Activated CD4-positive, CD25-positive, alpha-beta regulatory T cell treated with anti-CD3 and anti-CD28 coated beads, Interleukin-2, amount 50 U/mL, for 16 hours (primary cell): ENCODE results near the gene MAB21L2.

Source experiments
- DNase-seq: peaks from one replicate; pipeline ENCODE4 v3.0.0-alpha.2; 2020; ENCODE audit warnings: low read depth, low spot score

The MAB21L2 gene

GRCh38 chr4:150577796-150578195, 4.2 kb upstream of the MAB21L2 start:
- no peak for DNase-seq

DNA sequence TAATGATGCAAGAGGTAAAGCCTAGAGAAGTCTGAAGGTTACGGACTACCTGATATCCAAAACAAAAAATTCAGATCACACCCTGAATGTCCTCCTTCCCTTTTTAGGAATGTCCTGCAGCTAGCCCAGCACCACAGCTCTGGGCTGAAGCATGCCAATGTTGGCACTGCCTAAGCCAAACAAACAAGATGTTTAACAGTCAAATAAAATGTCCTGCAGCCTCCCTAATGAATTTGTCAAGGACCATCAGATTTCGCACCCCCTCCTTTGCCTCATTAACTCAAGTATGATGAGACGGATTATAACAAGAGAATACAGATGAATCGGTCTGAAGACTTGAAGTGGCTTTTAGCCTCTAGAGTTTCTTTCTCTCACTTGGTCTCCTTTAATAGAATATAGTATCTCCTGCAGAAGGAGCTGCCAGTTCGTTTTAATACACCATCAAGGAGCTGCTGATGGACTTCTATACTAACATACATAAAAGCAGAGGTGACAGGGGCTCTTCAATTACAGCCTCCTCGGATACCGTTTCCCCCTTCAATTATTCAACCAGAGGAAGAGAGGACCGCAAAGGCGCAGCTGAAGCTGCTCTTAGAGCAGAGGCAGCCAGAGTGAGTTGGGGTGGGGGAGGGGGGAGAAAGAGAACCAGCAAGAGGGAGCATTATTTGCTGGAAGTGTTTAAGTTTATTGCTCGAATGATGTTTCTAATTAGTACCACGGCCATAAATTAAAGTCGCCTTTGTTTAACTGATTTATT, 3.0 kb upstream of the MAB21L2 start:
- DNase-seq = no peak

DNA sequence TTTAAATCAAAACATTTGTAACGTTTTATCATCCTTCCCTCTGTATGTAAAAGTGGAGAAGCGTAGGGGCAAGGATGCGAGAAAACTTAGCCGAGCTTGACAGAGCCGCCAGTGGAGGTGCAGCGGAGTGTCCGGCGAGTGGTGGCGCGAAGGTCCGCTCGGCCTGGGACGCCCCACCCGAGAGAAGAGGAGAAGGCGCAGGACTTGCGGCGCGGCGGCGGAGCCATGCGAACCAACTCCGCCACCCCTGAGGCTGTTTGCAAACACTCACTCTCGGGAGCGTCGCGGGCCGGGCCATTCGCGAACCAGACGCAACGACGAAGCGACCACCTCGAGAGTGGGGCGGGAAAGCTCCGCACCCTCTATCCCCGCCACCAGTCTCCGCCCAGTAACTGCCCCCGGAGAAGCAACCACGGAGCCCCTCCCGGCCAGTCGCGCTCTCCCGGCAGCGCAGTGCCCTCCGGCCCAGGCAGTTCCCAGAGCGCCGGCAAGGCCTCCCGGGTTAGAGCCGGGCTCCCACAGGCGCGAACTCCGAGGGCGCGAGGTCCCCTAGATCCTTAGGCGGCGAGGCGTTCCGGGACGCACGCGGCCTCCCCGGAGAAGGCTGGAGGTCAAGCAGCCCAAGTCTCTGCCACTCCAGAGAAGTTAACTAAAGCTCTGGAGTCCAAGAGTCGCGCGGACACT, 2.3 kb upstream of the MAB21L2 start:
- DNase-seq = no peak

- no peak for DNase-seq
These were observed 1.6 kb upstream of the MAB21L2 start for GRCh38 chr4:150580306-150580705.

DNA sequence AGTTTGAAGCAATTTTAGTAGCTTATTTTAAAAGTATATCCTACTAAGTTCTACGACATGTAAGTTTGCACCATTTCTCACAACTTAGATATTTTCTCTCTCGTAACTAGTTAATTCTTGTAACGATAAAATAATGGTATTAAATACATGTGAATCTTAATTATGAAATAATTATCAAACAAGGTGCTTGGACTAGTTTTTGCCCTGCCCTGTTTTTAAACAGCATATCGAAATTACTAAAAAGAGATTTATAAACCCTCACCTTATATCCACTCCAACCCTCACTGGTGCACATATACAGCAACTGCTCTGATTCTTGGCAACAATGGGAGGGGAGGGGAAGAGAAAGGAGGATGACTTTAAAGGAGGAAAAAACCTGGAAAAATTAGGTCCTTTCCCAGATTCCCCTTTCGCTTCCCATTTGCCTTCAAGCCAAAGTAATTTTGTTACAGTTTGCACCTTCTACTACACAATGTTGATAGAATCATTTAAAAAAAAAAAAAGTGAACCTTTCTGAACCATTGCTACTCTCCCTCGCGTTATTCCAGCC, 820 bp upstream of the MAB21L2 start:
- DNase-seq = no peak

DNA sequence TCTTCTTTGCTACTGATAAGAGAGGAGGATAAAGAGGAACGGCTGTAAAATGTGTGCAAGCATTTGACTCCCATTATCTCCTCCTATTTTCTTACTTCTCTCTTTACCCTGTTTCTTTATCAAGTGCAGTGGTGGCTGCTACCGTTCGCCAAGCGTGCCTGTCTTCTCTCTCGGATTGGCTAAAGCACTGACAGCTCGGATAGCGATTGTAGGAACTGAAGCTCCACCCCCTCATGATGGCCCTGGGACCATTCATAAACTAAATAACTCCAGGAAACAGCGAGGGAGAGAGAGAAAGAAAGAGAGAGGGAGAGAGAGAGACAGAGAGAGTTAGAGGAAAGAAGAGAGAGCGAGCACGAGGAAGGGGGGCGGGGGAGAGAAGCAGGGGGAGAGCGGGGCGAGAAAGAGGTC, 305 bp upstream of the MAB21L2 start:
- DNase-seq = no peak

DNA sequence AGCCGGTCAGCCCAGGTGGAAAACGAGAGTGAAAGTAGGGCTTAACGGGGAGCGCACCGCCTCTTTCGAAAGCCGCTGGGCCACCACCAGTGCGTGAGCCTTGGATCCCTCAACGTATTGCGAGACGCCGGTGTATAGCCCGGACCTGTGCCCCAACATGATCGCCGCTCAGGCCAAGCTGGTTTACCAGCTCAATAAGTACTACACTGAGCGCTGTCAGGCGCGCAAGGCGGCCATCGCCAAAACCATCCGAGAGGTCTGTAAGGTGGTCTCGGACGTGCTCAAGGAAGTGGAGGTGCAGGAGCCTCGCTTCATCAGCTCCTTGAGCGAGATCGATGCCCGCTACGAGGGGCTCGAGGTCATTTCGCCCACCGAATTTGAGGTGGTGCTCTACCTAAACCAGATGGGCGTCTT, 929 bp downstream of the MAB21L2 start:
- DNase-seq = no peak

GRCh38 chr4:150583287-150584110, 1.5 kb downstream of the MAB21L2 start:
- no peak for DNase-seq

DNA sequence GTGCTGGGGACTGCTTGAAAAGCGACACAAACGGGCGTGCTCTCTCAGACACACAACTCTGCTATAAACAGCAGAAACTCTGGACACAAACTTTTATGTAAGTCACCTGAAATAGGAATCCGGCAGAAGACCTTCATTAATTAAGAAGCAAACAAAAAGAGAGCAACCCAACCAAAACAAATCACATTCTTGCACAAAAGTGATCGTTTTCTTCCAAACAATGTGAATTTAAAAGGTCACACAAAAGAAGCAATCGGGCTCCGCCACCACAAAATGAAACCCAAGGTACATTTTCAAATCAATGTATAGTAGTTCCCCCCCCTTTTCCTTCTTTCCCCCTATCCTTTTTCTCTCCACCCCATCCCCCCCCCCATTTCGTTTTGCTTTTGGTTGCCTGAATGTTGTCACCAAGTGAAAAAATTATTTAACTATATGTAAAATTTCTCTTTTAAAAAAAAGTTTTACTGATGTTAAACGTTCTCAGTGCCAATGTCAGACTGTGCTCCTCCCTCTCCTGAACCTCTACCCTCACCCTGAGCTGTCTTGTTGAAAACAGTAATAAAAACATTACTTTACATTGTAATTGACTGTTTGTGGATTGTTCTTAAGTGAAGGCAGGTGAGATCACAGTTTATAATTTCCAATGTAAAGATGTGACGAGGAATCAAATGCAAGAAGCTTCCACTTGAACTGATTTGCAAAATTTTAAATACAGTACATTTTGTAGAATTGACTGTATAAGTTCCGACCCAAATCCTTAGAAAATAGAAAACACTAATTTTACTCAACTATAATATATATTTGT, 2.4 kb downstream of the MAB21L2 start:
- no peak for DNase-seq

- no peak for DNase-seq
These were observed 3.7 kb downstream of the MAB21L2 start for GRCh38 chr4:150585611-150586010.

DNA sequence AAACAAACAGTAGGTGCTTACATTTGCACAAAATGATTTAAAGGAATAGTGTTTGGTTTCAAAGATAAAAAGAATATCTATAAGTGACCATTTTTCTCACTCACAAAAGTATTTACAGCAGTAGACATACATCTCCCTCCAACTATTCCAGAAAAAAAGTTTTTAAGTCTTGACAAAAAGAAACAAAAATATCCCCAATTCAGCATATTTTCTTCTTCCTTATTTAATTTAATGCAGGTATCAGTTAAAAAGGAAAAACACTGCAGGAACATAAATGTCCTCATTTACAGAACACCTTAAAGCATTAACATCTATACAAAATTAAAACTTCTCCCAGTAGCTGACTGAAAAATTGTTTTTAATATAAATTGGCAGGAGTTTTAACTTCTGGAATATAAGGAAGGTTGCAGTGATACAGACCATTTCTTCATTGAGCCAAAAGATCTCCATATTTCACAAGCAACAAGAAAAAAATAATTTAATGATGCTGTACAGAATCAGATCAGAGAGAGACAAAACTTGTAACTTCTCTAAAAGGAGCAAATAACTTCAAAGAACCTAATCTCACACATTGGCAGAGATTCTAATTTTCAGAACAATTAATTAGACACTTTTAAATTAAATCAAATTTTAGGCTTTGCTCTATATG, 4.3 kb downstream of the MAB21L2 start:
- no peak for DNase-seq

GRCh38 chr4:150588316-150588715, 6.4 kb downstream of the MAB21L2 start:
- no peak for DNase-seq

DNA sequence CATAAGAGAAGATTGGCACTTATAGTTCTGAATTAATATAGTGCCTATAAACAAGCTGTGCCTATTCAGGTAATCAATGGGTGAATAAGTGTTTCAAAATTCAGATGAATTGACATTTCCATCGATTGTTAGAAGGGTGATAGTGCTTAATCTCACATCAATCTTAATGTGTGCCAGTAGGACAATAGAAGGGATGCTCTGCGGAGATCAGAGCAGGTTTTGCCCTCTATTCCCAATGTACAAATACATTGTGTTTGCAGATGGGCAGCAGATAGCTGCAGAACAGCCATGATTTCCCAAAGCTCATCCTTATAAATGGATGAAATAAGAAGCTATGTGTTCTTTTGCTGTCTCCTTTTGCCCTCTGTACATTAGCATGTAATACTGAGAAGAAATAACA, 7.2 kb downstream of the MAB21L2 start:
- no peak for DNase-seq

- DNase-seq = no peak
These were observed 8.7 kb downstream of the MAB21L2 start for GRCh38 chr4:150590631-150591030.

- no peak for DNase-seq
These were observed 9.5 kb downstream of the MAB21L2 start for GRCh38 chr4:150591406-150591805.

DNA sequence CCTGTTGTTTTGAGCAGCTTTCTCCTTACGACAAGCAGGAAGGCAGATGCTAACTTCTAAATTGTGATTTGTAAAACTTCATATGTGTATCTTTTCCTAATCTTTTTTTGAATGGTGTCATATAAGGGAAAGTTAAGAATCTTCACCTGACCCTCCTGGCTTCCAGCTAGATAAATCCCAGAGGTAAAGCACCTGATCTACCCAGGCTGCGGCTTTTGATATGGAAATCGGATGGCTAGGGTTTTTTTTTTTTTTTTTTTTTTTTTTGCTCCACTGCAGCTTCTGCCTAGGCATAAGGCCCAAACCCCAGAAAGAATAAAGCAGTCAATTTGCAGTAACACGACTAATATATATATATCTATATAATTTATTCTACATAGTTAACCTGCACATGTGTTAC, 10.0 kb downstream of the MAB21L2 start:
- no peak for DNase-seq

GRCh38 chr4:150593996-150594395, 12.0 kb downstream of the MAB21L2 start:
- no peak for DNase-seq

DNA sequence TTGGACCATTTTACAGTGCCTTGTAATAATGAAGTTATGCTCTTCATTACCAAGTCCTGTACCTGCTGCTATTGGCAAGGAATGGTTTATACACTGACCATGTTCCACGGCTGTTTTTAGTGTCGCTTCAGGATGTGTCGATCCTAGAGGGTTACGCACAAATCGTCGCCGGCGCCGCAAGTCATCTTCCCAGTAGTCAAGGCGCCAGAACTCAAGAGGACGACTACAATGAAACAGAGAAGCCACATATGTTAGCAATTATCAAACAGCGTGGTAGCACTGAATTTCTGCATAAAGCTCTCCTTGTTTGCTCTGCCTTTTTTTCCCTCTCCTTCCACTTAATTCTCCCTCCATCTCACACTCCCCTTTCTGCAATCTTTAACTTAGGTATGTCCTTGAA, 17.0 kb downstream of the MAB21L2 start:
- no peak for DNase-seq

- no peak for DNase-seq
These were observed 17.6 kb downstream of the MAB21L2 start for GRCh38 chr4:150599547-150599946.

DNA sequence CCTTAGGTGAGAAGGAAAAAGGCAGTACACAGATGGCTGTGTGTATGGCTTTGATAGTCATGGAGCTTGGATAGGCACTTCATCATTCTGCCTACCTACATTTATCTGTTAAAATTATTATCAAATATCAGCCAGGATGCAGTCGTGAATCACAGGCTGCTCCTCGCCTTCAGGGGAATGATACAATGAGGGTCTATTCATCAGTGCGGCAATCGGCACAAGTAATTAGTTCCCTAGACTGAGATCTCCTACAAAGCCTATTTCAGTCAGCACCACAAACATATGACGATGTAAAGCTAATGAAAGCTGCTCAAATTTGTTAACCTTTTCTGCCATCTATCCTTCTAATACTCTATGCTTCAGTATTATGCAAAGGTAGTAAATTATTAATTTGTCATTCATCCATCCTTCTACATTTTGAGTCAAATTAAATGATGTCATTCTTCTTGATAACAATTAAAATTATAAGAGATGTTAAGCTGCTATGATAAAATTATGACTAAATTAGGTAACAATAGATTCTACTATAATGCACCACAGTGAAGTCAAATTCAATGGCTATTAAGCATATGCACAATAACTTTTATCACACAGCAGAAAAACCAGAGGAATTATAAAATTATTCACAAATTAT, 19.0 kb downstream of the MAB21L2 start:
- no peak for DNase-seq
